Tibial artery (tissue), 4 donors: ENCODE results near the gene GALNT14.

ENCODE experiments used
- DNase-seq, 2 donors: peaks; one replicate each; pipeline ENCODE4 v3.0.0-alpha.2; 2019
- H3K27ac ChIP-seq, 2 donors: fragments of 200-600 bp; sonication (generic) in 1 of 2; 1 replicate in 1 of 2; 2 replicates in 1 of 2; pipeline ENCODE4 v1.5.1; 2018 to 2019; ENCODE audit warnings: mild to moderate bottlenecking in 1 of 2
- H3K27me3 ChIP-seq, 2 donors: fragments of 200-600 bp; sonication (generic) in 1 of 2; one replicate each; pipeline versions ENCODE4 v1.5.1 to v1.6.0; 2016 to 2019
- H3K36me3 ChIP-seq, 3 donors: fragments of 200-600 bp; sonication (generic) in 2 of 3; one replicate each; pipeline ENCODE4 v1.5.1; 2016 to 2019; ENCODE audit warnings: mild to moderate bottlenecking in 2 of 3
- H3K4me1 ChIP-seq, 4 donors: fragments of 200-600 bp; sonication (generic) in 2 of 4; 1 replicate in 3 of 4; 2 replicates in 1 of 4; pipeline ENCODE4 v1.5.1; 2016 to 2019
- H3K4me3 ChIP-seq, 2 donors: fragments of 200-600 bp; sonication (generic) in 1 of 2; 1 replicate in 1 of 2; 2 replicates in 1 of 2; pipeline ENCODE4 v1.5.1; 2018 to 2019; ENCODE audit warnings: mild to moderate bottlenecking in 2 of 2
- H3K9me3 ChIP-seq, 3 donors: fragments of 200-600 bp; sonication (generic) in 1 of 3; one replicate each; pipeline ENCODE4 v1.5.1; 2016 to 2019
- intact Hi-C: fragments of 100-400 bp; cut with DNase I; formaldehyde crosslinking; loops from one replicate; pipeline ENCODE4 v1.15.0; 2023; ENCODE audit warnings: low total_unique reads
- TF ChIP-seq, protein P1 (sequence below), 2 experiments: fragments of 200-600 bp in 1 of 2; fragments of 450-650 bp in 1 of 2; IDR thresholded peaks; one replicate each; pipeline ENCODE4 v1.5.1; 2017 to 2019; ENCODE audit warnings: antibody characterized with exemption in 2 of 2, mild to moderate bottlenecking in 1 of 2, moderate library complexity in 1 of 2

The GALNT14 gene

DNA sequence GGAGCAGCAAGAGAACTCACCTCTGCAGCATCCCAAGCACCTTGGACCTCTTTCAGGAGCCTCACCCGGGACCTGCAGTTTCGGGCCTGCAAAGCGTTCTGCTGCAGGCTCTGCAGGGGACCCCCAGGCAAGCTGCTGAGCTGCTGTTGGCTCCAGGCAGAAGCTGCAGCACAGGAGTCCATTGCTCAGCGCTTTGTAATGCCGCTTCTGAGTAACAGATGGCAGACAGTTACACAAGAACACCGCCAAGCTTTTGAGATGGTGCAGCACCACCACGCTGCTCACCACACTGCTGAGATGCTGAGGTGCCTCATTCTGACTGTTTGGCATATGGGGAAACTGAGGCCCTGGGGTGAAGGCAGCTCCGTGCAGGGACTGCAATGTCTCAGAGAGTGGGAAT, 1.9 kb upstream of the GALNT14 start:
- Histone ChIP-seq H3K27ac (no peak overlapping the region), H3K27me3 (peaks cover 0 to 25% of the 10 kb centered on the region in 2 donors), H3K4me1 (peaks cover 3 to 22% (median 18%) of the 10 kb centered on the region in 4 donors), H3K4me3 (no peak overlapping the region), H3K36me3 (no peaks in the 10 kb centered on the region), H3K9me3 (no peaks in the 10 kb centered on the region)
- TF ChIP-seq, protein P1, sequence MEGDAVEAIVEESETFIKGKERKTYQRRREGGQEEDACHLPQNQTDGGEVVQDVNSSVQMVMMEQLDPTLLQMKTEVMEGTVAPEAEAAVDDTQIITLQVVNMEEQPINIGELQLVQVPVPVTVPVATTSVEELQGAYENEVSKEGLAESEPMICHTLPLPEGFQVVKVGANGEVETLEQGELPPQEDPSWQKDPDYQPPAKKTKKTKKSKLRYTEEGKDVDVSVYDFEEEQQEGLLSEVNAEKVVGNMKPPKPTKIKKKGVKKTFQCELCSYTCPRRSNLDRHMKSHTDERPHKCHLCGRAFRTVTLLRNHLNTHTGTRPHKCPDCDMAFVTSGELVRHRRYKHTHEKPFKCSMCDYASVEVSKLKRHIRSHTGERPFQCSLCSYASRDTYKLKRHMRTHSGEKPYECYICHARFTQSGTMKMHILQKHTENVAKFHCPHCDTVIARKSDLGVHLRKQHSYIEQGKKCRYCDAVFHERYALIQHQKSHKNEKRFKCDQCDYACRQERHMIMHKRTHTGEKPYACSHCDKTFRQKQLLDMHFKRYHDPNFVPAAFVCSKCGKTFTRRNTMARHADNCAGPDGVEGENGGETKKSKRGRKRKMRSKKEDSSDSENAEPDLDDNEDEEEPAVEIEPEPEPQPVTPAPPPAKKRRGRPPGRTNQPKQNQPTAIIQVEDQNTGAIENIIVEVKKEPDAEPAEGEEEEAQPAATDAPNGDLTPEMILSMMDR (IDR thresholded peaks at IDR 0.05): no peak
- no peak for DNase-seq
- intact Hi-C loops: loop anchor here (10.0 kb wide), 1 partner anchor 195 kb away; no protein-coding TSS in a partner anchor

DNA sequence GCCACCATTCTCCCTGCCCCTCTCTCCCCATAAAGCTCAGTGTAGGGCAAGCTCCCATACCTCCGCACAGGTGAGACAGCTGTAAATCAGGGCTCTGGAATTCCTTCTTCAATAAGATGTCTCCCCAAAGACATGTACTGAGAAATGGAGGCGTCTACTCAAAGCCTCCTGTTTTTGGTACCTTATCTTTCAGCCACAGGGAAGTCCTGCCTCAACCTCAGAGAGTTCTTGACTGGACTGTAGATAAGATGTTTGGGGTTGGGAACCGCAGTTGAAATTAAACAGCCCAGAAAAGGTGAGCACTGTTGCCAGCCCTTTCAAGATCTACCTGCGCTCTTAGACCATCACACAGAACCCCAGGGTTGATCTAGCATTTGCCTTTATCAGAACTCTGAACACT, 1.4 kb upstream of the GALNT14 start:
- Histone ChIP-seq H3K27ac (no peak overlapping the region), H3K27me3 (peaks cover 0 to 30% of the 10 kb centered on the region in 2 donors), H3K4me1 (peaks cover 3 to 22% (median 18%) of the 10 kb centered on the region in 4 donors), H3K9me3 (no peaks in the 10 kb centered on the region), H3K36me3 (no peaks in the 10 kb centered on the region), H3K4me3 (no peak overlapping the region)
- TF ChIP-seq, protein P1 (IDR thresholded peaks at IDR 0.05): no peak
- DNase-seq: no peak
- intact Hi-C loops: loop anchor here (10.0 kb wide), 1 partner anchor 195 kb away; no protein-coding TSS in a partner anchor

DNA sequence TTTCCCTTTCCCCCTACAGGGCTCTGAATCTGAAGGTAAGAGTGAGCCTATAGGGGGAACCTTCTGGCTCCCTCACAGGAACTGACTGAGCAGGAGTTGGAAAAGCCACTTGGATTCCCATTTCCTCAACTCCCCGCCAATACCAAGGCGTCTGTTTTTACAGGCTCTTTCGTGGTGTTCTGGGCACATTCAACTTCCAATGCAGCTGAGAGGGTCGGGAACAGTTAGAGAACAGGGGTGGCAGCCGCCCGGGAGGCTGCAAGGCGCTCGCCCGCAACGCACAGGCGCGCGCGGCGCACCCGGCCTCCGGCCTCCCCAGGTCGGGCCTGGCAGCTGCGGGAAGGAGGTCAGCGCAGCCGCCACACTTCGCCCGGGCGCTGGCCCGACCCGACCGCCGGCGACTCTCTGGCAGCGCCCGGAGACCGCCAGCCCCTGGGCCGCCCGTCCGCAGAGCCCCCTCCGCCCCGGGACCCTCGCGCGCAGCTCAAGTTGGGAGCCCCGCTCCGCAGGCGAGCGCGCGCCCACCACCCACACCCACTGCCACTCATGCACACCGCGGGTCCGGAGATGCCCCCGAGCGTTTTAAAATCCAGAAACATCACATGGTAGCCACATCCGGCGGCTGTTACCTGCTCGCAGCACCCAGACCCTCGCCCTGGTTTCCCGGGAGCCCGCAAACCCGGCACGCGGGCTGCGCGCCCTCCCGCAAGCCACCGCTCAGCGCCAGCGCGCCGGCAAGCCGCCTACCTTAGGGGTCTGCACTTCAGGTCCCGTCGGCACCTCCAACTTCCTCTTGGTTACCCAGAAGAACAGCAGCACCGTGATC, 816 bp downstream of the GALNT14 start:
- Histone ChIP-seq H3K4me3 (peak overlapping the region; percentile 54 to 57), H3K27ac (no peak overlapping the region), H3K4me1 (peaks cover 3 to 22% (median 18%) of the 10 kb centered on the region in 4 donors), H3K27me3 (peaks cover 0 to 37% of the 10 kb centered on the region in 2 donors), H3K36me3 (no peaks in the 10 kb centered on the region), H3K9me3 (no peaks in the 10 kb centered on the region)
- intact Hi-C loops: no loop called here
- TF ChIP-seq, protein P1 (IDR thresholded peaks at IDR 0.05): no peak
- no peak for DNase-seq

DNA sequence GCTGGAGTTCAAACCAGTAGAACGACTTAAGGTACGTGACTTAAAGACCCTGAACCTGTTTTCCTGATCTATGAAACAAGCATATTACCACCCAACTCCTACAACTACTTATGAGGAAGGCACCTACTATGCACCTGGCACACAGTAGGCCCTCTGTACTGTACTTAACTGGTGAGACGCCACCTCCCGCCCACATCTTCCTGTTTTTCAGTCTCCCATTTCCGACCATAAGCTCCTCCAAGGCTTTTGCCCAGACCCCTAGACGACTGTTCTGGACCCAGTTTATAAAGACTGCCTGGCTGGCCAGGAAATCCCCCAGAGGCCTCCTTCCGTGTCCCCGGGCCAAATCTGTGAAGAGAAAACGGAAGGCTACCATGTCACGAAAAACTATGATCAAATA, 1.5 kb downstream of the GALNT14 start:
- Histone ChIP-seq H3K4me1 (peaks cover 3 to 22% (median 18%) of the 10 kb centered on the region in 4 donors), H3K4me3 (no peak overlapping the region), H3K27me3 (peaks cover 0 to 39% of the 10 kb centered on the region in 2 donors), H3K27ac (no peak overlapping the region), H3K9me3 (no peaks in the 10 kb centered on the region), H3K36me3 (no peaks in the 10 kb centered on the region)
- TF ChIP-seq, protein P1 (IDR thresholded peaks at IDR 0.05): no peak
- intact Hi-C loops: no loop called here
- DNase-seq: no peak

DNA sequence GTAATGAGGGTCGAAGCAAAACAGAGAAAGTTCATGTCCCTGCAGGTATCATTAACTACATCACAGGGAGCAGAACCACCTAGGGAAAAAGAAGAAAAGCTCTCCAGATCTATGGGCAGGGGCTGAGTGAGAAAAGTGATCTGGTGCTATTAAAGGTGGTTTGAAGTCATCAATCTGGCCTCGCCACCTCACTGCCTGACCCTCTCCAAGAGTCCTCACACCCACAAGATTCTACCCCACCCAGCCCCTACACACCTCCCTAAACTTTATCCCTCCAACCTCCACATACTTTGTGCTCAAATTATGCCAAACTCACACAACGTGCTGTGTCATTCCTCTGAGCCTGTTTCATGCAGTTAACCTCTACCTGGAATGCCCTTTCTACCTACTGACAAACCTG, 2.2 kb downstream of the GALNT14 start:
- H3K9me3 ChIP-seq: no peaks in the 10 kb centered on the region
- H3K36me3 ChIP-seq: no peaks in the 10 kb centered on the region
- H3K27ac ChIP-seq: no peak overlapping the region
- no peak overlapping the region for H3K4me3 ChIP-seq
- peaks cover 3 to 22% (median 18%) of the 10 kb centered on the region in 4 donors for H3K4me1 ChIP-seq
- intact Hi-C loops: no loop called here
- TF ChIP-seq, protein P1 (IDR thresholded peaks at IDR 0.05): no peak
- peaks cover 0 to 46% of the 10 kb centered on the region in 2 donors for H3K27me3 ChIP-seq
- no peak for DNase-seq
